GM21423 (cell line): ENCODE data around the gene TMEM185A.
"Not testable (repeated sequence)": the region's sequence is repeated elsewhere in the genome, so short reads cannot be mapped to it uniquely, and the experiment has no call there.

ENCODE experiments used
- ATAC-seq: cut with Tn5 transposase; IDR thresholded peaks from one replicate; pipeline ENCODE4 v1.9.1; 2021; ENCODE audit warnings: mild to moderate bottlenecking, moderate library complexity; ENCODE audit not compliant: unreplicated experiment

Gene TMEM185A

DNA sequence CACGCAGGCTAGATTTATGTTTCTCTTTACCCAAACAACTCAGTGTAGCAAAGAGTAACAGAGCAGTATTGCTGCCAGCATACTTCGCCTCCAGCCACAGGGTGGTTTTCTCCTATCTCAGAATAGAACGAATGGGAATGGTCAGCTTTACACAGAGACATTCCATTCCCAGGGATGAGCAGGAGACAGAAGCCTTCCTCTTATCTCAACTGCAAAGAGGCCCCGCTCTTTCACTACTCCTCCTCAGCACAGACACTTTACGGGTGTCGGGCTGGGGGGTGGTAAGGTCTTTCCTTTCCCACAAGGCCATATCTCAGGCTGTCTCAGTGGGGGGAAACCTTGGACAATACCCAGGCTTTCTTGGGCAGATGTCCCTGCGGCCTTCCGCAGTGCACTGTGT is 4.8 kb downstream of the TMEM185A start:
- not testable (repeated sequence) for ATAC-seq

DNA sequence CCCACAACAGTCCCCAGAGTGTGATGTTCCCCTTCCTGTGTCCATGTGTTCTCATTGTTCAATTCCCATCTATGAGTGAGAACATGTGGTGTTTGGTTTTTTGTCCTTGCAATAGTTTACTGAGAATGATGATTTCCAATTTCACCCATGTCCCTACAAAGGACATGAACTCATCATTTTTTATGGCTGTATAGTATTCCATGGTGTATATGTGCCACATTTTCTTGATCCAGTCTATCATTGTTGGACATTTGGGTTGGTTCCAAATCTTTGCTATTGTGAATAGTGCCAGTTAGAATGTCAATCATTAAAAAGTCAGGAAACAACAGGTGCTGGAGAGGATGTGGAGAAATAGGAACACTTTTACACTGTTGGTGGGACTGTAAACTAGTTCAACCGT is 11.9 kb downstream of the TMEM185A start:
- ATAC-seq = not testable (repeated sequence)

DNA sequence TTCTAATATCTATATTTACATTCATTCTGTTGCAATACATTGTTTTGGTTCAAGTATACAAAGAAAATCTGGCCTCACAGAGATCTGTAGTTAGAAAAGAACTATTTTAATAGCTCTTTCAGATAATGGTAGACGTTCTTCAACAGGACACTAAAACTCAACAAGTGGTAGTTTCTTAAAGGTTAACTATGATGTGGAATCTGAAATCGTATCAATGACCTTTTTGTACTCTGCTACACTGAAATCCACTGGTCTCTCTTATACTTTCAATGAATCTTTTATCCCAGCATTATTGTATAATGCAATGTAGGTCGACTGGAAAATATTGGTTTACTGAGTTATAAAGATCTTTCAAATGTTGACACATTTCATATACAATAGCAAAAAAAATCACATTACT is 12.7 kb downstream of the TMEM185A start:
- ATAC-seq = no peak

DNA sequence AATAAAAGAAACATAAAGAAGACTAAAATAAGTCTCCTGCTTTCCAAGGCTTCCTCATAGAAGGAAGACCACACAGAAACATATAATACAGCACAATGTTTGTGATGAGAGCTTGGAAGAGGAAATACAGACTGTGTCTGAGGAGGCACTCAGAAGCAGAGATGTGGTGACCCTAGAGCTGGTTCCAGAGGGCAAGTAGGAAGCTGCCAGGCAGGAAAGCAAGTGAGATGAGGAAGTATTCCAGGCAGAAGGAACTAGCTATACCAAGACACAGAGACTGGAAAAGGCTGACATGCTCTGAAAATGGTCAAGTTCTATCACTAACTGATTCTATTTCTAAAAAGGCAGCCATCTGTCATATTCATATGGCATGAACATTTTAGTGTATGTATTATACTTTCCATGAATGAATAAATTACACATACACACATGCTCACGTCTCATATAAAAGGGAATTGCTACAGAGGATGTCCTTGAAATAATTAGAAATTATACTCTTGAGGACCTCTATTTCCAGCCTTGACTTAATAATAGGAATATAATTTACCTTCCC is 19.9 kb downstream of the TMEM185A start:
- no peak for ATAC-seq

GRCh38 chrX:149610511-149610910 is 21.1 kb downstream of the TMEM185A start:
- no peak for ATAC-seq

DNA sequence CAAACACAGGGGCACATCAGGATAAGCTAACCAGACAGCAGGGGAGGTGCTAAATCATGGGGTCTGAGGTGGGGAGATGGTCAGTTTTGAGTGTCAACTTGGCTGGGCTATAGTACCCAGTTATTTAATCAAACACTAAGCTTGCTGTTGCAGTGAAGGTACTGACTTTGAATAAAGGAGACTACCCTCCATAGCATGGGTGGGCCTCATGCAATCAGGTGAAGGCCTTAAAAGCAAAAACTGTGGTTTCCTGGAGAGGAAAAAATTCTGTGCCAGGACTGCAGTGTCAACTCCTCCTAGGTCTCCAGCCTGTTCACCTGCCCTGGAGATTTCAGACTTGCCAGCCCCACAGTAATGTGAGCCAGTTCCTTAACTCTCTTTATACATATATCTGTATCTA is 23.9 kb downstream of the TMEM185A start:
- no peak for ATAC-seq

- ATAC-seq = not testable (repeated sequence)
These were observed 26.2 kb downstream of the TMEM185A start for GRCh38 chrX:149605248-149605885.

- not testable (repeated sequence) for ATAC-seq
These were observed 33.0 kb downstream of the TMEM185A start for GRCh38 chrX:149598603-149599002.

GRCh38 chrX:149595943-149596342 is 35.6 kb downstream of the TMEM185A start:
- not testable (repeated sequence) for ATAC-seq

- ATAC-seq = not testable (repeated sequence)
These were observed 36.4 kb downstream of the TMEM185A start, which contains the start of gene HSFX2 for GRCh38 chrX:149595214-149595613. HSFX2 (minus strand) TSS chrX:149595314; CDS start chrX:149594700, 614 bp downstream.

- ATAC-seq = not testable (repeated sequence)
These were observed 40.6 kb downstream of the TMEM185A start for GRCh38 chrX:149590993-149591392.

- ATAC-seq = not testable (repeated sequence)
These were observed 44.2 kb downstream of the TMEM185A start, which contains the start of gene MAGEA9B for GRCh38 chrX:149587359-149587758. MAGEA9B (minus strand) TSS chrX:149587459; CDS start chrX:149583179, 4,280 bp downstream.

GRCh38 chrX:149585631-149586030 is 46.0 kb downstream of the TMEM185A start:
- not testable (repeated sequence) for ATAC-seq

- ATAC-seq = peak; percentile 100
These were observed 58.1 kb downstream of the TMEM185A start for GRCh38 chrX:149573456-149573855.

- ATAC-seq = no peak
These were observed 58.8 kb downstream of the TMEM185A start for GRCh38 chrX:149572743-149573142.

DNA sequence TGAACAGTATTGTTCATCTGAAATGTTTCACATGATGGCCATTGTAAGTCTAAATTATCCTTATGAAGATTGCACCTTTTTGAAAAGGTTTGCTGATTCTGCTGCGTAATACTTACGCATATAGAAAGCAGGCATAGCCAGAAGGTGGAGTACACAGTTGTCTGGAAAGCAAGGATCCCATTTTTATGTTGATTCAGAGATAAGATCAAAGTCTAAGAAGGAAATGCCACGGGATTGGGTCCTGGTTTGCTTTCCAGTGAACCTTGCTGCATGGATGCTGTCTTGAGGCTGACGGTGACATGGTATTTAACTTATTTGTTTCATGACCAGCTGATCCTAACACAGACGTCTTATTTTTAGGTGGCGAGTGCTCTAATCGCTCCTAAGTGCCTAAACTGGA is 59.8 kb downstream of the TMEM185A start:
- no peak for ATAC-seq

DNA sequence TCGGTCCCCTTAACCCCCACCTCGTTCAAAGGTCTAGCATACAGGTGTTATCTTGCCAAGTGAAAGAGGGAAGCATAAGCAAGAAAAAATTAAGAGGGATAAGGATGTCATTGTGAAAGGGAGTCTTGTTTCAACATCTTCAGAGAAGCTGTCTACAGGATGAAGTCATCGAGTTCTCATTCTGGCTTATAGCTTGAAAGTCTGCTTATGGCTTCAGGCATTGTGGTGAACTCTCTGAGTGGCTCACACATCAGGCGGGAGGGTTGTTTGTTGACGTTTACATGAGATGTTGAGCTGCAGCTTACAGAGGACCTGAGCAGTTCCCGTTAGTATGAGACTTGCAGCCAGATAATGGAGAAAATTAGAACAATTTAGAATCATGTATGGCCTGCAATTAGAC is 60.9 kb downstream of the TMEM185A start:
- ATAC-seq = no peak

DNA sequence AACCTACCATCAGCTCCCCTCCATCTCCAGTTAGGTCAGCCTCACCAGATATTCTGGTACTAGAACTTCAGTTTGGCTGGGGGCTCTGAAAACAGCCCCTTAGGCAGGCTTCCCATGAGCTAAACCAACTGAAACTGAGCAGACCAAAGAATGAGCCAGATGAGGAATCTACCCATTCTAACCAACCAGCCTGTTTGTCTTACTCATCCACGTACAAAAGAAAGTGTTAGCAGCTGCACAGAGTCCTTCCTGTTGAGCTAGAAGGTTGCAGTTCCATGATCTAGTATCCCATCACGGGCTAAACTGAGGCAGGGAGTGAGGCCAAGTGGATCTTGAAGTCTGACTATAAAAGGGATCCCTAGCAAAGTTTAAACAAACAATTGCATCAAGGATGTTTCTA is 61.8 kb downstream of the TMEM185A start:
- no peak for ATAC-seq

GRCh38 chrX:149568701-149569296 is 62.8 kb downstream of the TMEM185A start:
- no peak for ATAC-seq

DNA sequence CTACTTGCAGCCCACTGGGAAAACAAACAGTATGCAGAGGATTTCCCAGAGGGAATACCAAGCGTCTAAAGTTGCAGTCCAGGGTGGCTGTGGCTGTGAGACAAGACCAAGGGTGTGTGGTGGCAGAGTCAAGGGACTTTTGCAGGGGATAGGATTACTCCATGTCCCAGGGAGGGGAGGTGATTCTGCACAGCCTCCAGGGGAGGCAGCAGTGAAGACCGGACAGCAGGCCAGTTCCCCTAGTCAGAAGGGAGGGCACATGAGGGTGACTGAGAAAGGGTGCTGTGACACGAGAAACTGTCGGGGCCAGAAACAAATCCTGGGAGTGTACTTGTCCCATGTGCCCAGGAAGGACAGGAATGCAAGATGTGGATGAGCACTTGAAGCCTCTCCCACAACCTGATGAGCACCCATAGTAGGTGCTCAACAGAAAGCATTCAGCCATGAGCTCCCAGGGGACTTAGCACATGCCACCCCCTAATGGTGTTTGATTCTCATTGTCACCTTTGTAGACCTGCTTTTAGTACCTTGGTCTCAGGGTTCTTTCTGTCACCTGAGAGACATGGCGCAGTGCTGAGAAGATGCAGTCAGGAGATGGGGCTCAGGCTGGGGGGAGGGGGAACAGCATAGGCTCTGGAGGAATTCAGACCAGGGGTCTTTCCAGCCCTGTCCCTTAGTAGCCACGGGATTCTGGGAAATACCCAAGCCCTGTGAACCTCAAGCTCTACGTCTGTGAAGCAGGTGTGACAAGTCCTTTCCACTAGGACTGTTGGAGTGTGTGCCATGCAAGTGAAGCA is 63.8 kb downstream of the TMEM185A start:
- no peak for ATAC-seq

- ATAC-seq = no peak
These were observed 68.2 kb downstream of the TMEM185A start for GRCh38 chrX:149563359-149563758.
